C4-2B (cell line): Measurements from ENCODE around the gene GNS.

Source experiments
- H3K27ac ChIP-seq: fragments of 450-650 bp; 2 replicates; pipeline ENCODE4 v1.5.1; 2017
- ZFX ChIP-seq: fragments of 450-650 bp; IDR thresholded peaks from 2 replicates; pipeline ENCODE4 v1.6.1; 2017
- TF ChIP-seq, protein P1 (sequence below): fragments of 450-650 bp; conservative IDR thresholded peaks from 2 replicates; pipeline ENCODE4 v1.5.1; 2017; ENCODE audit warnings: mild to moderate bottlenecking

GNS gene

DNA sequence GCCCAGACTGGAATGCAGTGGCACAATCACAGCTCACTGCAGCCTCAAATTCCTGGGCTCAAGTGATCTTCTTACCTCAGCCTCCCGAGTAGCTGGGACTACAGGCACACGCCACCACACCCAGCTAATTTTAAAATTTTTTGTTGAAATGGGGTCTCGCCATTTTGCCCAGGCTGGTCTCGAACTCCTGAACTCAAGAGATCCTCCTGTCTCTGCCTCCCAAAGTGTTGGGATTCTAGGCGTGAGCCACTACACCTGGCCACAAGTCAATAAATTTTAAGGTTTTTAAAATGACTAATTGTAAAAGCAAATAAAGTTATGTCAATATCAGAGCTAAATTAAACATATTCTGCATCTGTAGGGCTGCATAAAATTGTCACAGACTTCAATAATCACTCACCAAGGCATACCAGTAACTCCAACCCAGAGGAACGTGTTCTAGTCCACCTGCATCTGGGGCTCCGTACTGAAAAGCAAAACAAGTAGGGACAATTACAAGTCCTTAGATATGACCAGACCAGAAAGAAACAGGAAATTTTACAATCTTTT is 13.9 kb downstream of the GNS start:
- H3K27ac ChIP-seq = no peak overlapping the region
- TF ChIP-seq, protein P1, sequence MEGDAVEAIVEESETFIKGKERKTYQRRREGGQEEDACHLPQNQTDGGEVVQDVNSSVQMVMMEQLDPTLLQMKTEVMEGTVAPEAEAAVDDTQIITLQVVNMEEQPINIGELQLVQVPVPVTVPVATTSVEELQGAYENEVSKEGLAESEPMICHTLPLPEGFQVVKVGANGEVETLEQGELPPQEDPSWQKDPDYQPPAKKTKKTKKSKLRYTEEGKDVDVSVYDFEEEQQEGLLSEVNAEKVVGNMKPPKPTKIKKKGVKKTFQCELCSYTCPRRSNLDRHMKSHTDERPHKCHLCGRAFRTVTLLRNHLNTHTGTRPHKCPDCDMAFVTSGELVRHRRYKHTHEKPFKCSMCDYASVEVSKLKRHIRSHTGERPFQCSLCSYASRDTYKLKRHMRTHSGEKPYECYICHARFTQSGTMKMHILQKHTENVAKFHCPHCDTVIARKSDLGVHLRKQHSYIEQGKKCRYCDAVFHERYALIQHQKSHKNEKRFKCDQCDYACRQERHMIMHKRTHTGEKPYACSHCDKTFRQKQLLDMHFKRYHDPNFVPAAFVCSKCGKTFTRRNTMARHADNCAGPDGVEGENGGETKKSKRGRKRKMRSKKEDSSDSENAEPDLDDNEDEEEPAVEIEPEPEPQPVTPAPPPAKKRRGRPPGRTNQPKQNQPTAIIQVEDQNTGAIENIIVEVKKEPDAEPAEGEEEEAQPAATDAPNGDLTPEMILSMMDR = no peak
- no peak for TF ChIP-seq ZFX

DNA sequence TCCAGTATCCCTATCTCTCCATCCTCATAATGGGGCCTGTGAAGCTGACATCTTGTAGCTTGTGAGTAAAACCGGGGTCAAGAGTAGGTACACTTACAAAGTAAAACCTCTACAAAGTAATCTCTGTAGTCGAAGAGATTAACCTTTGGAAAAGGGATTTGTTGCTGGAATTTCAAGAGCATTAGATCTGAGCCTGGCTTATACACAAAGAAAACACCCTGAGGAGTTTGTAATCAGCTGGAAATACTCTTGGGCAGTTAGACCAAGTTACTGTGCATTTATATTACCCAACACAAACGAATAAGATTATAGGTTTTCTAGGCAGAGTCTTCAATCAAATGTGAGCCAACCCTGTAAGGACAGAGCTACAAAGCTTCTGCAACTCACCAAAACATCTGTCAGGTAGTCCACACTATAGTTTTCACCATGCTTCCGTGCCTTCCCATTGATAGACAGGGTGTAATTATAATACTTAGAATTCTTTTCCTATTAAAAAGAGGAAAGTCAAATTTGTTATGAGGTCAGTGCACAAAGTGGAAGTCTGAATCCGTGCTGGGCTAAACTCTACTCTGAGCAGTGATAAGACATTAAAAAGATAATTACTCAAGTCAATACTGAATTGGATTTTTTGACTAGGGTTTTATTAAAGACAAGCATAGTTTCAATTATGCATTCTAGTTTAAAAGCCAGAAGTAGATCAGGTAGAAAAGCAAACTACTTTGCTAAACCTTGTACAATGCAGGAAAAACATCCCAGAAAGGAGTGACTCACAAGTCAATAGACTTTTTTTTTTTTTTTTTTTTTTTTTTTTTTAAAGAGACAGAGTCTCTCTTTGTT is 14.6 kb downstream of the GNS start:
- TF ChIP-seq ZFX = no peak
- TF ChIP-seq, protein P1 = no peak
- no peak overlapping the region for H3K27ac ChIP-seq

DNA sequence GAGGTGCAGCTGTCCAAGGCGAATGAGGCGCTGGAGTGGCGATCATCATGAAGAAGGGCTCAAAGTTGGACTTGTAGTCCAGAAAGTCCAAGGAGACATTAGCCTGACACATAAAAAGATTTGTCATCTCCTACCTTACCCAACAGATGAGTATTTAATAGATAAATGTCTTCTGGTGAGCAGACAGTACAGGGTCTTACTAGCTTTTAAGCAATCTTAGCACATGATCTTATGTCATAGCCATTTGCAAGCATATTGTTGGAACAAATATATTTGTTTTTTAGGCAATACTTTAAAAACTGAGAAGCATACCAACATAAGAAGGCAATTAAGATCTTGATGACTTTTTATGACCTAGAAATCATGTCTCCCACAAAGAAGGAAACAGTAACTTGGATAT is 16.0 kb downstream of the GNS start:
- TF ChIP-seq ZFX = no peak
- TF ChIP-seq, protein P1 = no peak
- no peak overlapping the region for H3K27ac ChIP-seq

DNA sequence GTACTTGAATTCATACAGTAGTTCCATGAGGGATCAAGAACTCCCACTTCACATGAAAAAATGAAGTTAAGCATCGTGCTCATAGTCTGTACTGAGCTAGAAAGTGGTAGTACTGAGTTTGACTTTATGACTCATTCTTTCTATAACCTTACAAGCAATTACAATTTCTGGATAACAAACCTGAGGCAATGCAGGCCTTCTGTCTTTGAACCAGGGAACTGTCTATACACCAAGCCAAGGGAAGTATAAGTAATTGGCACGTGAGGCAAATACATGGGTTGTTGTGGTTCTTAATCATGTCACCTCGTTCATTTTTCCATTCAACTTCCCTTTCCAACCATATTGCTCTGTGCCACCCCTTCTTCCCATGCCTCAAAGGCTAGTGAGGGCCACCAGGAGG is 16.8 kb downstream of the GNS start:
- TF ChIP-seq ZFX = no peak
- TF ChIP-seq, protein P1 = no peak
- no peak overlapping the region for H3K27ac ChIP-seq

DNA sequence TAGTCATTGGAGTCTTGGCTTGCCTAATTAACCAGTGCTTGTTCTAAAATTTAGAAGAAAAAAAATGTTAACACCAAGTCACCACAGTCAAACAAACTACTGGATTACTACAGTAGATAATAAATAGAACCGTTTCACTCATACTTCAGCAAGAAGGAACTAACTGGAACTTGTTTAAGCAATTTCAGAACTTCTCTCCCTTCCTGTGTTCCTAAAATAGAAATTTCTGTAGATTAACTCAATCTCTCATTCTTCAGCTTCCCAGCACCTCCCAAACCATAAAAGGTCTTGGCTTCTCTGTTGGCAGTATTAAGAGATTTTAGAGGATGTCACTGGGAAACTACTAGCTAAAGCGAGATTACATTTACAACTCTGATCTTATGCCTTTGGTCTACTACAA is 18.6 kb downstream of the GNS start:
- TF ChIP-seq ZFX = no peak
- TF ChIP-seq, protein P1 = no peak
- no peak overlapping the region for H3K27ac ChIP-seq

DNA sequence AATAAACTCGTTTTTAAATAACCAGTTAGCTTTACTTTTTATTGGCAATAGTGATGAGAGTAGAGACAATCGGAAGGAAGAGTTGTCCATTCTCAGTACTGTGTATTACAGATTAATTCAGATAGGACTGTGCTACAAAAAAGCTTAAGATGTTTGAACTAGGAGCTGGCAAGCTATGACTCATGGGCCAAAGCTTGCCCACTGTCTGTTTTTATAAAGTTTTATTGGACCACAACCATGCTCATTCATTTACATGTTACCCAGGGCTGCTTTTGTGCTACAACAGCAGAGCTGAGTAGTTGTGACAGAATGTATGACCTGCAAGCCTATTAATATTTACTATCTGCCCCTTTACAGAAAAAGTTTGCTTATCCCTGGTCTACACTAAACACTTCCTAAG is 19.4 kb downstream of the GNS start:
- TF ChIP-seq ZFX = no peak
- TF ChIP-seq, protein P1 = no peak
- no peak overlapping the region for H3K27ac ChIP-seq

DNA sequence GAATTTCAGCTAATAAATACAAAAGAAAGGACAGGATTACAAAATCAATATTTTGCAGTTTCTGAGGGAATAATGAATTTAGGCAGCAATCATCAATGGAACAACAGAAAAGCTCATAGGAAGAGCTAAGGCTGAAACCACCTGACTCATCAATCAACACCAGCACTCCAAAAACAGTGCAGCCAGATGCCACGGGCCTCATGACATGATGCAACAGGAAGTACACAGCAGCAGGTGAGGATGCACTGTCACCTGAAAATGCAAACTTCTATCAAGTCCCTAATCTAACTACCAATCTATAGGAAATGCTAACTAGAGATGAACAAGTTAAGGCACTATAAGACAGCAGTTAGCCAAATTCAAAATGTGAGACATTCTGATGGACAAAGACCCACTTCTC is 21.7 kb downstream of the GNS start:
- no peak overlapping the region for H3K27ac ChIP-seq
- TF ChIP-seq ZFX = no peak
- TF ChIP-seq, protein P1 = no peak
